Measurements from ENCODE around the gene ZSCAN29. TPM values are rescaled to one million over a fixed set of nuclear protein-coding genes. Genes with fewer than 3 reads are reported as not detected.

Gene ZSCAN29
- total RNA-seq, 2 experiments from 2014 or later = 20.9 to 23.8 TPM

GRCh38 chr15:43314171-43314570 lies 56.7 kb downstream of the ZSCAN29 start:
- ATAC-seq = no peak
- H3K9me3 Mint-ChIP-seq = no peaks in the 10 kb centered on the region
- H3K27ac Mint-ChIP-seq = no peak overlapping the region
- POLR2A ChIA-PET = no interaction called here
- H3K4me1 Mint-ChIP-seq (ENCODE audit: low read depth) = no peaks in the 10 kb centered on the region
- peaks cover 30% of the 10 kb centered on the region for H3K27me3 Mint-ChIP-seq
- H3K36me3 Mint-ChIP-seq (ENCODE audit: low read depth) = no peaks in the 10 kb centered on the region
- intact Hi-C loops (cut with micrococcal nuclease) = no loop called here
- CTCF ChIA-PET = interaction anchor here (1.0 kb wide), 1 partner anchor 11 kb away, joined by 3 read pairs; no protein-coding TSS in a partner anchor
- TF ChIP-seq CTCF (IDR thresholded peaks at IDR 0.05) = no peak
- no peak overlapping the region for H3K4me3 Mint-ChIP-seq
- no peak for DNase-seq

DNA sequence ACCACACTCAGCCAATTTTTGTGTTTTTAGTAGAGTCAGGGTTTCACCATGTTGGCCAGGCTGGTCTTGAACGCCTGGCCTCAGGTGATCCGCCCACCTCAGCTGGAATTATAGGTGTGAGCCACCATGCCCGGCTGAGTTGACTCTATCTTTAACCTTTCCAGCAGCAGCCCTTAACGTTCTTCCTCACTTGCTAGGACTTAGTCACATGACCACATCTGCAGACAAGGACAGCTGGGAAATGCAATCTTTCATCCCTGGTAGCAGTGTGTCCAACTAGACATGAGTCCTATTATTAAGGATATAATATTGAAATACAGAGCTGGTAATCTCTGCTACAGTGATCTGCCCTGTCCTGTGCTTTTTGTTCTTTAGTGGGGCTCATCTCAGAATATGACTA lies 58.5 kb downstream of the ZSCAN29 start:
- DNase-seq (no peak), ATAC-seq (no peak)
- CTCF ChIA-PET = interaction anchor here (0.9 to 3.6 kb wide), 4 partner anchors 27 to 108 kb away, joined by 3 to 12 read pairs (median 4); no protein-coding TSS in a partner anchor
- Mint-ChIP-seq H3K27ac (no peak overlapping the region), H3K27me3 (peaks cover 35% of the 10 kb centered on the region), H3K4me1 (ENCODE audit: low read depth) (no peaks in the 10 kb centered on the region), H3K36me3 (ENCODE audit: low read depth) (no peaks in the 10 kb centered on the region), H3K9me3 (no peaks in the 10 kb centered on the region), H3K4me3 (no peak overlapping the region)
- POLR2A ChIA-PET = no interaction called here
- intact Hi-C loops (cut with micrococcal nuclease) = no loop called here
- no peak for TF ChIP-seq CTCF (IDR thresholded peaks at IDR 0.05)

Other genes with a start within 250 kb of the ZSCAN29 start
- 10 to 100 TPM; 10.5 to 11.6 TPM for gene TMEM62, start 237.5 kb downstream of the ZSCAN29 start, total RNA-seq
- gene CCNDBP1, start 185.6 kb downstream of the ZSCAN29 start, total RNA-seq = 10 to 100 TPM; 49.2 to 54.1 TPM
- gene EPB42, start 150.0 kb downstream of the ZSCAN29 start, total RNA-seq = not detected
- gene TGM5, start 104.1 kb downstream of the ZSCAN29 start, total RNA-seq = under 1 TPM; 0.11 to 0.22 TPM
- not detected for gene TGM7, start 68.8 kb downstream of the ZSCAN29 start, total RNA-seq
- 1 to 10 TPM; 8.3 to 9.2 TPM for gene LCMT2, start 40.5 kb downstream of the ZSCAN29 start, total RNA-seq
- 10 to 100 TPM; 32.9 to 33.4 TPM for gene TUBGCP4, start 58 bp upstream of the ZSCAN29 start, total RNA-seq
- gene TP53BP1, start 122.1 kb upstream of the ZSCAN29 start, total RNA-seq = 10 to 100 TPM; 20.6 to 23.0 TPM
- gene MAP1A, start 146.6 kb upstream of the ZSCAN29 start, total RNA-seq = under 1 TPM; 0.78 to 0.86 TPM
- 10 to 100 TPM; 48.5 to 55.9 TPM for gene PPIP5K1, start 219.2 kb upstream of the ZSCAN29 start, total RNA-seq
- gene CKMT1B, start 223.0 kb upstream of the ZSCAN29 start, total RNA-seq = under 1 TPM; 0.18 to 0.41 TPM
- under 1 TPM; 0.36 to 0.72 TPM for gene STRC, start 247.8 kb upstream of the ZSCAN29 start, total RNA-seq

Measured in activated CD8-positive, alpha-beta T cell treated with anti-CD3 and anti-CD28 coated beads for 36 hours (primary cell).